Effector memory CD4-positive, alpha-beta T cell (primary cell): ENCODE results near the gene AR.
"Not testable (repeated sequence)": the region's sequence is repeated elsewhere in the genome, so short reads cannot be mapped to it uniquely, and the experiment has no call there.

Experiments
- DNase-seq, 3 donors: peaks; one replicate each; pipeline ENCODE4 v3.0.0-alpha.2; 2020
- H3K27ac ChIP-seq: 2 replicates; pipeline ENCODE4 v1.7.0; 2013; ENCODE audit warnings: mild to moderate bottlenecking, low read length, moderate library complexity; ENCODE audit not compliant: insufficient read depth, poor library complexity, severe bottlenecking
- H3K27me3 ChIP-seq: replicated peaks from 2 replicates; pipeline ENCODE4 v1.7.0; 2013; ENCODE audit warnings: mild to moderate bottlenecking, low read length; ENCODE audit not compliant: insufficient read depth, control insufficient read depth, poor library complexity, severe bottlenecking
- H3K36me3 ChIP-seq: 2 replicates; pipeline ENCODE4 v1.7.0; 2013; ENCODE audit warnings: mild to moderate bottlenecking, low read length, moderate library complexity; ENCODE audit not compliant: control insufficient read depth, insufficient read depth
- H3K4me1 ChIP-seq: 2 replicates; pipeline ENCODE4 v1.7.0; 2013; ENCODE audit warnings: low read length, mild to moderate bottlenecking; ENCODE audit not compliant: control insufficient read depth, insufficient read depth, poor library complexity, severe bottlenecking
- H3K4me3 ChIP-seq: 2 replicates; pipeline ENCODE4 v1.7.0; 2013; ENCODE audit warnings: low read length, low read depth, mild to moderate bottlenecking; ENCODE audit not compliant: insufficient read depth, poor library complexity, severe bottlenecking
- H3K9me3 ChIP-seq: 2 replicates; pipeline ENCODE4 v1.7.0; 2013; ENCODE audit warnings: mild to moderate bottlenecking, low read length, moderate library complexity; ENCODE audit not compliant: control insufficient read depth

Gene AR

DNA sequence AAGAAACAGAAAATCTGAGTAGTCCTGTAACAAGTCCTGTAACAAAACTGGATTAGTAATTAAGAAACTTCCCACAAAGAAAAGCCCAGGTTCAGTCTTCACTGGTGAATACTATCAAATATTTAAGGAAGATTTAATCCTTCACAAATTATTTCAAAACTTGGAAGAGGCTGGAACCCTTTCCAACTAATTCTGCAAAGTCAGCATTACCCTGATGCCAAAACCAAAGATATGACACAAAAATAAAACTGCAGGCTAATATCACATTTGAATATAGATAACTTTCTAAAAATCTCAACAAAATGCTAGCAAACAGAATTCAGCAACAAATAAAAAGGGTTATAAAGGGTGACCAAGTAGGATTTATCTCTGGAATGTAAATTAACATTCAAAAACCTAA, 80.5 kb downstream of the AR start:
- no peak overlapping the region for H3K27ac ChIP-seq
- H3K9me3 ChIP-seq = no peaks in the 10 kb centered on the region
- H3K27me3 ChIP-seq = no peaks in the 10 kb centered on the region

GRCh38 chrX:67635424-67635823, 91.6 kb downstream of the AR start:
- Histone ChIP-seq H3K9me3 (no peaks in the 10 kb centered on the region), H3K36me3 (no peaks in the 10 kb centered on the region), H3K4me3 (no peak overlapping the region)

More for the DNA sequence above, 80.5 kb downstream of the AR start:
- no peak for DNase-seq
- no peaks in the 10 kb centered on the region for H3K36me3 ChIP-seq
- no peaks in the 10 kb centered on the region for H3K4me1 ChIP-seq
- H3K4me3 ChIP-seq = no peak overlapping the region

GRCh38 chrX:67636532-67636931, 92.7 kb downstream of the AR start:
- H3K4me3 ChIP-seq = no peak overlapping the region
- no peaks in the 10 kb centered on the region for H3K27me3 ChIP-seq
- no peak for DNase-seq
- H3K27ac ChIP-seq = no peak overlapping the region
- H3K9me3 ChIP-seq = no peaks in the 10 kb centered on the region
- no peaks in the 10 kb centered on the region for H3K4me1 ChIP-seq
- no peaks in the 10 kb centered on the region for H3K36me3 ChIP-seq

More at GRCh38 chrX:67635424-67635823, 91.6 kb downstream of the AR start:
- no peaks in the 10 kb centered on the region for H3K27me3 ChIP-seq
- H3K4me1 ChIP-seq = no peaks in the 10 kb centered on the region
- no peak for DNase-seq
- H3K27ac ChIP-seq = no peak overlapping the region

- H3K27me3 ChIP-seq, H3K9me3 ChIP-seq, H3K27ac ChIP-seq, H3K4me1 ChIP-seq, DNase-seq, H3K4me3 ChIP-seq, H3K36me3 ChIP-seq: not testable (repeated sequence)
Measured at GRCh38 chrX:67637293-67637692, 93.5 kb downstream of the AR start.

DNA sequence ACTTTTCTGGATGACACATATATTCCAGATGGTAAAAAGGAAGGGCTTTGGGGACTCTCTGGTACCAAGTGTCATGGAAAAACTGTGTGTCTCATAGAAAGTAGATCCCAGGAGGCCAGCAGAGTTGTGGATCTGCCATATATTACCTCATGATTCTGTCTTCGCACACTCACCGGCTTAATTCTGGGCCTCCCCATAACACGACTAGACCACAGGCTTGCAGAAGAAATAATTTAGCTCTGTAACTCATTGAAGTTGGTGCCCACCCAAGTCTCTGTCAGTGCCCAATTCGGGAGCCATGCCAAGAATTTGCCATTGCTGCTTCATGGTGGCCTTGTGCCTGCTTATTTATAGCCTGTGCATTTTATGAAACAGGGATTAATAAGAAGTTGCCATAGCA, 104.5 kb downstream of the AR start:
- H3K27ac ChIP-seq = no peak overlapping the region
- no peaks in the 10 kb centered on the region for H3K36me3 ChIP-seq
- no peaks in the 10 kb centered on the region for H3K4me1 ChIP-seq
- no peak for DNase-seq
- H3K4me3 ChIP-seq = no peak overlapping the region
- H3K9me3 ChIP-seq = no peaks in the 10 kb centered on the region
- H3K27me3 ChIP-seq = no peaks in the 10 kb centered on the region

DNA sequence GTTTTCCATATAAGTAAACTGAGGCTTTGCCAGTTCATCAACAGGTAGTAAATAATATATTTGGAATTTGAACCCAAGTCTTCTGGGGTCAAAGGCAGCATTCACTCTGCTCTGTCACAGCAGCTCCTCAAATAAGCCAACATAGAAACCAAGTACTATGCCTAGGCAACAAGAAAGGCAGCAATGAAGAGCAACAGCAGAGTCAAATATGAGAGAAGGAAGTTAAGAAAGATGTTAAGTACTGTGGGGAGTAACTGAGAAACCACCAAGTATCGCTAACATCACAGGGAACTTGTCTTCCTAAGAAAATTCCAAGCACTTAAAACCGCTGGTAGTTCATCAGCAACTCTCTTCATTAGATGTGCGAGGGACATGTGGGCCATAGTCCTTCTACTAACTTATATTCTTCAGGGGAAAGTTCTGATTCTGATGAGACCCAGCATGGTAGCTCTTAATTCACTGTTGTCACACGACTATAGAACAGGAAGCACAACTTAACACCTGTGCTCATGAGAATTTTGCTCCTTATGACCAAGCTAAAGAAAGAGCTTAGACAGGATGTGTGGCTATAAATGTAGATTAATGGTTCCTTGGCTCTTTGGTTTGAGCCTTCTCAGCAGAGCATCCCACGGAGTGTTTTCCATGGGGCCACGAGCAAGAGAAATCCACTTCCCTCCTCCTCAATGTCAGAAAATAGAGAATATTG, 107.8 kb downstream of the AR start:
- Histone ChIP-seq H3K27me3 (no peaks in the 10 kb centered on the region), H3K4me1 (no peaks in the 10 kb centered on the region), H3K27ac (no peak overlapping the region), H3K4me3 (no peak overlapping the region), H3K9me3 (no peaks in the 10 kb centered on the region), H3K36me3 (no peaks in the 10 kb centered on the region)
- DNase-seq = no peak

GRCh38 chrX:67652543-67652942, 108.7 kb downstream of the AR start:
- Histone ChIP-seq H3K9me3 (no peaks in the 10 kb centered on the region), H3K27me3 (no peaks in the 10 kb centered on the region), H3K4me3 (no peak overlapping the region), H3K36me3 (no peaks in the 10 kb centered on the region), H3K4me1 (no peaks in the 10 kb centered on the region), H3K27ac (no peak overlapping the region)
- no peak for DNase-seq

GRCh38 chrX:67654301-67654700, 110.5 kb downstream of the AR start:
- Histone ChIP-seq H3K27ac (no peak overlapping the region), H3K9me3 (no peaks in the 10 kb centered on the region), H3K27me3 (no peaks in the 10 kb centered on the region), H3K4me1 (no peaks in the 10 kb centered on the region), H3K4me3 (no peak overlapping the region), H3K36me3 (no peaks in the 10 kb centered on the region)
- no peak for DNase-seq

DNA sequence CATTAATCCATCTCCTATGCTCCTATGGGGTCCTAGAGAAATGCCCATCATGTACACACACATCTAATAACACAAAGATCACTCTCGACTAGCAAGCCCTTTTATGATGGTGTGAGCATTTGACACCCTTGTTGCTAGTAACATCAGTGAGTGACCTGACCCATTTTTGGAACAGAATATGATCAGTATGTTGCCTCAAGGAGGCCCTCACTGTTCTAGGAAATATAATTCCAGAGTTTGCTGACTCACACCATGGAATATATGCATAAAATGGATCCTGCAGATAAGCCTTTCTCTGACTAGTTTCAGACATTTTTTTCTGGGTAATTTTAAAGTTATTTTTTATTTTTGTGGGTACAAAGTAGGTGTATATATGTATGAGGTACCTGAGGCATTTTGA, 121.8 kb downstream of the AR start:
- H3K27me3 ChIP-seq = no peaks in the 10 kb centered on the region
- H3K4me1 ChIP-seq = no peaks in the 10 kb centered on the region
- no peak overlapping the region for H3K27ac ChIP-seq
- no peak overlapping the region for H3K4me3 ChIP-seq
- no peak for DNase-seq
- no peaks in the 10 kb centered on the region for H3K36me3 ChIP-seq
- no peaks in the 10 kb centered on the region for H3K9me3 ChIP-seq

GRCh38 chrX:67670717-67671116, 126.9 kb downstream of the AR start:
- not testable (repeated sequence) for H3K36me3 ChIP-seq, DNase-seq, H3K9me3 ChIP-seq, H3K4me3 ChIP-seq, H3K27ac ChIP-seq, H3K4me1 ChIP-seq, H3K27me3 ChIP-seq
